MM.1S (cell line): ENCODE data around the gene TNRC6A.

Experiments
- DNase-seq: peaks from one replicate; pipeline ENCODE4 v3.0.0-alpha.2; 2015
- H2AFZ ChIP-seq: fragments of 300-600 bp; sonication (generic); 2 replicates; pipeline ENCODE4 v1.6.0; 2016; ENCODE audit warnings: antibody characterized with exemption, low read length
- H3F3A ChIP-seq: fragments of 300-600 bp; sonication (generic); 2 replicates; pipeline ENCODE4 v1.6.1; 2016; ENCODE audit warnings: mild to moderate bottlenecking, antibody characterized with exemption, low read length, moderate library complexity, mixed read lengths; ENCODE audit not compliant: insufficient read depth
- H3K27ac ChIP-seq: fragments of 300-600 bp; sonication (generic); 2 replicates; pipeline ENCODE4 v1.5.1; 2016; ENCODE audit warnings: mild to moderate bottlenecking, low read length
- H3K27me3 ChIP-seq: fragments of 300-600 bp; sonication (generic); replicated peaks from 2 replicates; pipeline ENCODE4 v1.6.0; 2016; ENCODE audit warnings: low read length; ENCODE audit not compliant: insufficient read depth
- H3K36me3 ChIP-seq: fragments of 300-600 bp; sonication (generic); replicated peaks from 2 replicates; pipeline ENCODE4 v1.6.1; 2016; ENCODE audit warnings: mild to moderate bottlenecking, low read length, mixed read lengths; ENCODE audit not compliant: insufficient read depth
- H3K4me1 ChIP-seq: fragments of 300-600 bp; sonication (generic); 2 replicates; pipeline ENCODE4 v1.6.1; 2016; ENCODE audit warnings: low read length, mixed read lengths
- H3K4me2 ChIP-seq: fragments of 300-600 bp; sonication (generic); 2 replicates; pipeline ENCODE4 v1.6.0; 2016; ENCODE audit warnings: low read depth, low read length
- H3K4me3 ChIP-seq: fragments of 300-600 bp; sonication (generic); 2 replicates; pipeline ENCODE4 v1.5.1; 2016; ENCODE audit warnings: low read length, mixed read lengths
- H3K79me2 ChIP-seq: fragments of 300-600 bp; sonication (generic); 2 replicates; pipeline ENCODE4 v1.6.1; 2016; ENCODE audit warnings: mixed run types, low read length, mixed read lengths
- H3K9ac ChIP-seq: fragments of 300-600 bp; sonication (generic); 2 replicates; pipeline ENCODE4 v1.6.1; 2016; ENCODE audit warnings: low read length, mixed read lengths
- H3K9me2 ChIP-seq: fragments of 300-600 bp; sonication (generic); replicated peaks from 2 replicates; pipeline ENCODE4 v1.6.1; 2016; ENCODE audit warnings: mild to moderate bottlenecking, low read length, mixed read lengths; ENCODE audit not compliant: insufficient read depth
- H3K9me3 ChIP-seq: fragments of 300-600 bp; sonication (generic); replicated peaks from 2 replicates; pipeline ENCODE4 v1.6.1; 2016; ENCODE audit warnings: mild to moderate bottlenecking, low read length, mixed read lengths; ENCODE audit not compliant: insufficient read depth
- H4K20me1 ChIP-seq: fragments of 300-600 bp; sonication (generic); 2 replicates; pipeline ENCODE4 v1.6.1; 2016; ENCODE audit warnings: mild to moderate bottlenecking, low read length, moderate library complexity, mixed read lengths; ENCODE audit not compliant: insufficient read depth
- CTCF ChIP-seq: fragments of 300-600 bp; sonication (generic); IDR thresholded peaks from 2 replicates; pipeline ENCODE4 v1.5.1; 2016; ENCODE audit warnings: antibody characterized with exemption, low read length, mixed read lengths
- EZH2 ChIP-seq: fragments of 300-600 bp; sonication (generic); optimal IDR thresholded peaks from 2 replicates; pipeline ENCODE3; 2017; ENCODE audit warnings: low read depth, mild to moderate bottlenecking, antibody characterized with exemption, low read length, mixed read lengths
- EZH2phosphoT487 ChIP-seq: fragments of 300-600 bp; sonication (generic); IDR thresholded peaks from 2 replicates; pipeline ENCODE4 v1.6.1; 2018; ENCODE audit warnings: antibody characterized with exemption, low read length

The TNRC6A gene

GRCh38 chr16:24852281-24852721 lies 122.8 kb downstream of the TNRC6A start:
- DNase-seq = no peak
- H2AFZ ChIP-seq = no peak overlapping the region

GRCh38 chr16:24853169-24853824 lies 123.8 kb downstream of the TNRC6A start:
- Histone ChIP-seq H3K79me2 (no peaks in the 10 kb centered on the region), H3K36me3 (no peaks in the 10 kb centered on the region), H3K9ac (no peak overlapping the region), H3F3A (no peaks in the 10 kb centered on the region), H3K27me3 (no peaks in the 10 kb centered on the region), H3K4me2 (no peak overlapping the region), H2AFZ (no peak overlapping the region), H4K20me1 (no peaks in the 10 kb centered on the region), H3K4me3 (no peak overlapping the region), H3K9me3 (no peaks in the 10 kb centered on the region), H3K9me2 (no peaks in the 10 kb centered on the region), H3K27ac (no peak overlapping the region), H3K4me1 (no peaks in the 10 kb centered on the region)
- TF ChIP-seq EZH2phosphoT487 (no peak), EZH2 (no peak)
- no peak for DNase-seq

More at GRCh38 chr16:24852281-24852721, 122.8 kb downstream of the TNRC6A start:
- no peaks in the 10 kb centered on the region for H3K79me2 ChIP-seq
- no peaks in the 10 kb centered on the region for H3K27me3 ChIP-seq
- H3K4me1 ChIP-seq = no peaks in the 10 kb centered on the region
- TF ChIP-seq CTCF = no peak
- no peak for TF ChIP-seq EZH2
- no peak for TF ChIP-seq EZH2phosphoT487
- H3K4me3 ChIP-seq = no peak overlapping the region
- H3K36me3 ChIP-seq = no peaks in the 10 kb centered on the region
- H3K27ac ChIP-seq = no peak overlapping the region
- H3F3A ChIP-seq = no peaks in the 10 kb centered on the region
- H4K20me1 ChIP-seq = no peaks in the 10 kb centered on the region
- no peak overlapping the region for H3K9ac ChIP-seq
- no peaks in the 10 kb centered on the region for H3K9me2 ChIP-seq
- H3K4me2 ChIP-seq = no peak overlapping the region
- H3K9me3 ChIP-seq = no peaks in the 10 kb centered on the region

GRCh38 chr16:24853830-24854229 lies 124.4 kb downstream of the TNRC6A start:
- no peaks in the 10 kb centered on the region for H3K27me3 ChIP-seq
- H4K20me1 ChIP-seq = no peaks in the 10 kb centered on the region
- H3K36me3 ChIP-seq = no peaks in the 10 kb centered on the region
- TF ChIP-seq EZH2 (no peak), CTCF (no peak), EZH2phosphoT487 (no peak)
- H3K79me2 ChIP-seq = no peaks in the 10 kb centered on the region
- no peak for DNase-seq
- H3K4me2 ChIP-seq = no peak overlapping the region
- no peaks in the 10 kb centered on the region for H3K9me2 ChIP-seq
- H3K9ac ChIP-seq = no peak overlapping the region
- H3F3A ChIP-seq = no peaks in the 10 kb centered on the region
- H3K27ac ChIP-seq = no peak overlapping the region
- no peaks in the 10 kb centered on the region for H3K9me3 ChIP-seq
- no peak overlapping the region for H3K4me3 ChIP-seq
- H2AFZ ChIP-seq = no peak overlapping the region
- no peaks in the 10 kb centered on the region for H3K4me1 ChIP-seq

GRCh38 chr16:24854607-24855171 lies 125.2 kb downstream of the TNRC6A start:
- no peak overlapping the region for H3K4me2 ChIP-seq
- H2AFZ ChIP-seq = no peak overlapping the region
- H3K9me3 ChIP-seq = no peaks in the 10 kb centered on the region
- H3K79me2 ChIP-seq = no peaks in the 10 kb centered on the region
- H3K4me3 ChIP-seq = no peak overlapping the region
- no peak overlapping the region for H3K9ac ChIP-seq
- no peak overlapping the region for H3K27ac ChIP-seq
- DNase-seq = no peak
- no peaks in the 10 kb centered on the region for H3K9me2 ChIP-seq
- no peaks in the 10 kb centered on the region for H3F3A ChIP-seq
- TF ChIP-seq EZH2 (no peak), CTCF (no peak), EZH2phosphoT487 (no peak)
- no peaks in the 10 kb centered on the region for H3K36me3 ChIP-seq
- H4K20me1 ChIP-seq = no peaks in the 10 kb centered on the region
- no peaks in the 10 kb centered on the region for H3K27me3 ChIP-seq
- no peaks in the 10 kb centered on the region for H3K4me1 ChIP-seq
